Measurements from ENCODE around the gene DUSP28. TPM values are rescaled to one million over a fixed set of nuclear protein-coding genes. Genes with fewer than 3 reads are reported as not detected.

DUSP28 gene
- total and polyA plus RNA-seq, 2 of the 13 experiments (the other 11 are each of a cell fraction or from before 2014, with no cell fraction given), result 5.2 to 8.6 TPM

DNA sequence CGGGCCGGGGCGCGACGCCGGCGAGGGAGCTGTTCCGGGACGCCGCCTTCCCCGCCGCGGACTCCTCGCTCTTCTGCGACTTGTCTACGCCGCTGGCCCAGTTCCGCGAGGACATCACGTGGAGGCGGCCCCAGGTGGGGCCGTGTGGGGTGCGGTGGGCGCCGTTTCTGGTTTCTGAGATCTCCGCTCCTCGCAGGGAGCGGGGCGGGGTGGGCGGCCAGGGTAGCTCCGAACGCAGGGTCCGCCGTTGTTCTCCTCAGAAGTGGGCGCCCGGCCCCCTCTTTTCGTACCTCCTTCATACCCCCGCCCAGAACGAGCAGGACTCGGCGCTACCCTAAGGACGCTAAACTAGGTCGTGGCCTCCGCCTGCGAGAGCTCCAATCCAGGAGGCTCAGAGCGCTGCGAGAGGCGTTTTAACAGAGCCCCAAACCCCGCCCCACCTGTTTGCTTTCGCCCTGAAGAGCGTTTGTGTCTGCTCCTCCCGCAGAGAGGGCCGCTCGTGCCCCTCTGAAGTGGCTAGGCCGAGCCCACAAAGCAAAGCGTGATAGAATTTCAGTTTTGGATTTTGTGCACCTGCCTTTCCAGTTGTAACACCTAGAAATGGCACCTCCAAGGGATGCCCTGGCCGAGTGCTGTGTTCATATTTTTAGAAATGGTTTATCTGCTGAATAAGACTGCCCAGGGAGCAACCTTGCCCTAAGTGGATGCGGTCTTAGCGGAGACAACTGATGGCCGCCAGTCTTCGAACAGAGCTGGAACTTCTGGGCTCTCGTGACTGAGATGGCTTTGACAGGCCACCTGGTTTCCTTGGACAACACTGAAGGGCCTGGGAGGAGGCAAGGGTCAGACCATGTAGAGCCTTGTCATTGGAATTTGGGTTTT, 27.0 kb downstream of the DUSP28 start (continued):
- TF ChIP-seq, protein P1, sequence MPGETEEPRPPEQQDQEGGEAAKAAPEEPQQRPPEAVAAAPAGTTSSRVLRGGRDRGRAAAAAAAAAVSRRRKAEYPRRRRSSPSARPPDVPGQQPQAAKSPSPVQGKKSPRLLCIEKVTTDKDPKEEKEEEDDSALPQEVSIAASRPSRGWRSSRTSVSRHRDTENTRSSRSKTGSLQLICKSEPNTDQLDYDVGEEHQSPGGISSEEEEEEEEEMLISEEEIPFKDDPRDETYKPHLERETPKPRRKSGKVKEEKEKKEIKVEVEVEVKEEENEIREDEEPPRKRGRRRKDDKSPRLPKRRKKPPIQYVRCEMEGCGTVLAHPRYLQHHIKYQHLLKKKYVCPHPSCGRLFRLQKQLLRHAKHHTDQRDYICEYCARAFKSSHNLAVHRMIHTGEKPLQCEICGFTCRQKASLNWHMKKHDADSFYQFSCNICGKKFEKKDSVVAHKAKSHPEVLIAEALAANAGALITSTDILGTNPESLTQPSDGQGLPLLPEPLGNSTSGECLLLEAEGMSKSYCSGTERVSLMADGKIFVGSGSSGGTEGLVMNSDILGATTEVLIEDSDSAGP (CRISPR knock-in tag; IDR thresholded peaks at IDR 0.05; ENCODE audit: borderline replicate concordance), result no peak
- TF ChIP-seq ETV5 (CRISPR knock-in tag; IDR thresholded peaks at IDR 0.05; ENCODE audit: borderline replicate concordance) (no peak), POLR2AphosphoS2 (IDR thresholded peaks at IDR 0.05; ENCODE audit: low read depth, low read length) (no peak), FOXP1 (IDR thresholded peaks at IDR 0.05) (no peak), FOXP1 (CRISPR knock-in tag; IDR thresholded peaks at IDR 0.05) (no peak), ZNF879 (CRISPR knock-in tag; IDR thresholded peaks at IDR 0.05) (0 out of 2 replicates have a peak, but pooled peaks have one; percentile 27), ZNF652 (CRISPR knock-in tag; IDR thresholded peaks at IDR 0.05; ENCODE audit: borderline replicate concordance, low read depth) (no peak), MXI1 (IDR thresholded peaks at IDR 0.05; ENCODE audit: borderline replicate concordance, low read depth, low read length) (no peak; the same call in 2 of the 3 replicates), ERF (CRISPR knock-in tag; IDR thresholded peaks at IDR 0.05) (no peak), ELF4 (CRISPR knock-in tag; IDR thresholded peaks at IDR 0.05; ENCODE audit: borderline replicate concordance) (no peak), BORCS8-MEF2B (CRISPR knock-in tag; IDR thresholded peaks at IDR 0.05) (no peak), ZFP37 (CRISPR knock-in tag; IDR thresholded peaks at IDR 0.05; ENCODE audit: borderline replicate concordance) (no peak), ZNF33B (CRISPR knock-in tag; IDR thresholded peaks at IDR 0.05) (no peak), ZNF44 (CRISPR knock-in tag; IDR thresholded peaks at IDR 0.05) (0 out of 2 replicates have a peak, but pooled peaks have one; percentile 49), JARID2 (CRISPR knock-in tag; IDR thresholded peaks at IDR 0.05; ENCODE audit: insufficient replicate concordance) (no peak), NONO (IDR thresholded peaks at IDR 0.05) (no peak), NONO (CRISPR knock-in tag; conservative IDR thresholded peaks at IDR 0.05) (no peak)
- TF ChIP-seq, protein P2, sequence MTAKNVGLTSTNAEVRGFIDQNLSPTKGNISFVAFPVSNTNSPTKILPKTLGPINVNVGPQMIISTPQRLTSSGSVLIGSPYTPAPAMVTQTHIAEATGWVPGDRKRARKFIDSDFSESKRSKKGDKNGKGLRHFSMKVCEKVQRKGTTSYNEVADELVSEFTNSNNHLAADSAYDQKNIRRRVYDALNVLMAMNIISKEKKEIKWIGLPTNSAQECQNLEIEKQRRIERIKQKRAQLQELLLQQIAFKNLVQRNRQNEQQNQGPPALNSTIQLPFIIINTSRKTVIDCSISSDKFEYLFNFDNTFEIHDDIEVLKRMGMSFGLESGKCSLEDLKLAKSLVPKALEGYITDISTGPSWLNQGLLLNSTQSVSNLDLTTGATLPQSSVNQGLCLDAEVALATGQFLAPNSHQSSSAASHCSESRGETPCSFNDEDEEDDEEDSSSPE (CRISPR knock-in tag; IDR thresholded peaks at IDR 0.05), result peak; percentile 36; the same call in 1 of the 2 replicates
- TF ChIP-seq, protein P3, sequence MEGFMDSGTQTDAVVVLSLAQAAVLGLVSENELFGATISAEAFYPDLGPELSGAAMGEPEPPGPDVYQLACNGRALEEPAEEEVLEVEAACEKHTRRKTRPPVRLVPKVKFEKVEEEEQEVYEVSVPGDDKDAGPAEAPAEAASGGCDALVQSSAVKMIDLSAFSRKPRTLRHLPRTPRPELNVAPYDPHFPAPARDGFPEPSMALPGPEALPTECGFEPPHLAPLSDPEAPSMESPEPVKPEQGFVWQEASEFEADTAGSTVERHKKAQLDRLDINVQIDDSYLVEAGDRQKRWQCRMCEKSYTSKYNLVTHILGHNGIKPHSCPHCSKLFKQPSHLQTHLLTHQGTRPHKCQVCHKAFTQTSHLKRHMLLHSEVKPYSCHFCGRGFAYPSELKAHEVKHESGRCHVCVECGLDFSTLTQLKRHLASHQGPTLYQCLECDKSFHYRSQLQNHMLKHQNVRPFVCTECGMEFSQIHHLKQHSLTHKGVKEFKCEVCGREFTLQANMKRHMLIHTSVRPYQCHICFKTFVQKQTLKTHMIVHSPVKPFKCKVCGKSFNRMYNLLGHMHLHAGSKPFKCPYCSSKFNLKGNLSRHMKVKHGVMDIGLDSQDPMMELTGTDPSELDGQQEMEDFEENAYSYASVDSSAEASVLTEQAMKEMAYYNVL (CRISPR knock-in tag; IDR thresholded peaks at IDR 0.05; ENCODE audit: borderline replicate concordance), result no peak
- TF ChIP-seq, protein P4, sequence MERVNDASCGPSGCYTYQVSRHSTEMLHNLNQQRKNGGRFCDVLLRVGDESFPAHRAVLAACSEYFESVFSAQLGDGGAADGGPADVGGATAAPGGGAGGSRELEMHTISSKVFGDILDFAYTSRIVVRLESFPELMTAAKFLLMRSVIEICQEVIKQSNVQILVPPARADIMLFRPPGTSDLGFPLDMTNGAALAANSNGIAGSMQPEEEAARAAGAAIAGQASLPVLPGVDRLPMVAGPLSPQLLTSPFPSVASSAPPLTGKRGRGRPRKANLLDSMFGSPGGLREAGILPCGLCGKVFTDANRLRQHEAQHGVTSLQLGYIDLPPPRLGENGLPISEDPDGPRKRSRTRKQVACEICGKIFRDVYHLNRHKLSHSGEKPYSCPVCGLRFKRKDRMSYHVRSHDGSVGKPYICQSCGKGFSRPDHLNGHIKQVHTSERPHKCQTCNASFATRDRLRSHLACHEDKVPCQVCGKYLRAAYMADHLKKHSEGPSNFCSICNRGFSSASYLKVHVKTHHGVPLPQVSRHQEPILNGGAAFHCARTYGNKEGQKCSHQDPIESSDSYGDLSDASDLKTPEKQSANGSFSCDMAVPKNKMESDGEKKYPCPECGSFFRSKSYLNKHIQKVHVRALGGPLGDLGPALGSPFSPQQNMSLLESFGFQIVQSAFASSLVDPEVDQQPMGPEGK (CRISPR knock-in tag; IDR thresholded peaks at IDR 0.05), result peak; percentile 47; the same call in 1 of the 2 replicates
- TF ChIP-seq, protein P5, sequence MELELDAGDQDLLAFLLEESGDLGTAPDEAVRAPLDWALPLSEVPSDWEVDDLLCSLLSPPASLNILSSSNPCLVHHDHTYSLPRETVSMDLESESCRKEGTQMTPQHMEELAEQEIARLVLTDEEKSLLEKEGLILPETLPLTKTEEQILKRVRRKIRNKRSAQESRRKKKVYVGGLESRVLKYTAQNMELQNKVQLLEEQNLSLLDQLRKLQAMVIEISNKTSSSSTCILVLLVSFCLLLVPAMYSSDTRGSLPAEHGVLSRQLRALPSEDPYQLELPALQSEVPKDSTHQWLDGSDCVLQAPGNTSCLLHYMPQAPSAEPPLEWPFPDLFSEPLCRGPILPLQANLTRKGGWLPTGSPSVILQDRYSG (CRISPR knock-in tag; IDR thresholded peaks at IDR 0.05), result no peak
- TF ChIP-seq, protein P6, sequence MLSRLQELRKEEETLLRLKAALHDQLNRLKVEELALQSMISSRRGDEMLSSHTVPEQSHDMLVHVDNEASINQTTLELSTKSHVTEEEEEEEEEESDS (CRISPR knock-in tag; IDR thresholded peaks at IDR 0.05; ENCODE audit: borderline replicate concordance), result no peak
